GM19193 (cell line): ENCODE results near the gene TTC4.

ENCODE experiments used
- POLR2A ChIP-seq: IDR thresholded peaks from 4 replicates; pipeline ENCODE4 v1.6.1; 2011; ENCODE audit not compliant: insufficient read depth, insufficient read length; ENCODE audit errors: extremely low read depth

The TTC4 gene

GRCh38 chr1:54696262-54696661 lies 19.4 kb upstream of the TTC4 start:
- TF ChIP-seq POLR2A, result no peak

GRCh38 chr1:54697896-54698295 lies 17.8 kb upstream of the TTC4 start:
- TF ChIP-seq POLR2A, result no peak

- no peak for TF ChIP-seq POLR2A
These were observed 17.3 kb upstream of the TTC4 start for GRCh38 chr1:54698346-54698745.

- TF ChIP-seq POLR2A, result no peak
These were observed 15.6 kb upstream of the TTC4 start for GRCh38 chr1:54699936-54700525.

GRCh38 chr1:54701066-54701465 lies 14.6 kb upstream of the TTC4 start:
- TF ChIP-seq POLR2A, result no peak

- TF ChIP-seq POLR2A, result no peak
These were observed 13.7 kb upstream of the TTC4 start for GRCh38 chr1:54701996-54702395.

GRCh38 chr1:54703471-54703870 lies 12.2 kb upstream of the TTC4 start:
- no peak for TF ChIP-seq POLR2A

GRCh38 chr1:54705153-54705552 lies 10.5 kb upstream of the TTC4 start:
- TF ChIP-seq POLR2A, result no peak

GRCh38 chr1:54706419-54706818 lies 9.2 kb upstream of the TTC4 start:
- no peak for TF ChIP-seq POLR2A

- no peak for TF ChIP-seq POLR2A
These were observed 7.3 kb upstream of the TTC4 start for GRCh38 chr1:54708385-54708784.

- TF ChIP-seq POLR2A, result no peak
These were observed 5.9 kb upstream of the TTC4 start for GRCh38 chr1:54709547-54710292.

GRCh38 chr1:54710434-54710833 lies 5.2 kb upstream of the TTC4 start:
- no peak for TF ChIP-seq POLR2A

- no peak for TF ChIP-seq POLR2A
These were observed 4.8 kb upstream of the TTC4 start for GRCh38 chr1:54710841-54711240.

- no peak for TF ChIP-seq POLR2A
These were observed 4.1 kb upstream of the TTC4 start for GRCh38 chr1:54711536-54711935.

- TF ChIP-seq POLR2A, result no peak
These were observed 674 bp upstream of the TTC4 start for GRCh38 chr1:54714881-54715492.

GRCh38 chr1:54716299-54717047 lies 812 bp downstream of the TTC4 start:
- TF ChIP-seq POLR2A, result no peak

- no peak for TF ChIP-seq POLR2A
These were observed 6.1 kb downstream of the TTC4 start for GRCh38 chr1:54721719-54722118.
